Measurements from ENCODE around the gene HOXD3.

The HOXD3 gene

DNA sequence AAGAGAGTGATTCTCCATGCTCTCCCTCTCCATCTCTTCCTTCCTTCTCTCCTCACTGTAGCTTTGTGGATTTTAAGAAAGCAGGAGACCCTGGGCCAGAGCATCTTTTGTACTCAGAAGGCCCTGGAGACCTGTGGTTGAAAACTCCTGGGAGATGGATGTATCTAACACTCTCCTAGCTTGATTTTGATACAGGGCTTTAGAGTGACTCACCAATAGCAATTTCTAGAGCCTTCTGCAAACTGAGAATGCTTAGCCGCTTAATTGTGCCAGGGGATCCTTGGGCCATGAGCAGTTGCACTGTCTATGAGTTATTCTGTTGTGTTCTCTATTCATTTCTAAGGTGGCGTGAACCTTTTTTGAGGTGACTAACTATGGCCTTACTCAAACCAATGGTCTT is 49.0 kb downstream of the HOXD3 start:
- Mint-ChIP-seq H3K27me3 (peaks cover 28 to 52% of the 10 kb centered on the region in 2 donors), H3K27ac (no peak overlapping the region), H3K36me3 (ENCODE audit: insufficient read depth) (no peaks in the 10 kb centered on the region), H3K4me1 (ENCODE audit: low read depth in 2 of 2) (no peaks in the 10 kb centered on the region), H3K9me3 (no peaks in the 10 kb centered on the region), H3K4me3 (no peak overlapping the region)
- DNase-seq (no peak), ATAC-seq (replicated peaks) (no peak)

DNA sequence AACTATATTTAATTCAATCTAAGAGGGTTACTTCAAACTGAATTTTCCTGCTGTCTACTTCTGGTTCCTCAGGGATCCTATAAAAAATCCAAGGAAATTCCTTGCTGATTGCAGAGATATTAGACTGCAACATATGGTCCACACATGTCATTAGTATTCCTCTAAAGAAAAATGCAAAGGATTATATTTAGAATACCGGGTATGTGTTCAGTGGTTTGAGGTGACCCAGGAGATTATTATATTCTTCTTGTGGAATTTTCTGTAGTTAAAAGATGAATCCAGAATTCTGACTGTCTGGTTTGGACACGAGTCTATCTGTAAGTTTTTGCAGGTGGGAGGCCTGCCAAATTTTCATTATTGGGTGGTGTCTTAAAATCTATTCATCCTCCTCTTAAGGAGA is 49.6 kb downstream of the HOXD3 start:
- Mint-ChIP-seq H3K27me3 (peaks cover 27 to 52% of the 10 kb centered on the region in 2 donors), H3K27ac (no peak overlapping the region), H3K4me1 (ENCODE audit: low read depth in 2 of 2) (no peaks in the 10 kb centered on the region), H3K36me3 (ENCODE audit: insufficient read depth) (no peaks in the 10 kb centered on the region), H3K4me3 (no peak overlapping the region), H3K9me3 (no peaks in the 10 kb centered on the region)
- no peak for ATAC-seq (replicated peaks)
- DNase-seq, result no peak

DNA sequence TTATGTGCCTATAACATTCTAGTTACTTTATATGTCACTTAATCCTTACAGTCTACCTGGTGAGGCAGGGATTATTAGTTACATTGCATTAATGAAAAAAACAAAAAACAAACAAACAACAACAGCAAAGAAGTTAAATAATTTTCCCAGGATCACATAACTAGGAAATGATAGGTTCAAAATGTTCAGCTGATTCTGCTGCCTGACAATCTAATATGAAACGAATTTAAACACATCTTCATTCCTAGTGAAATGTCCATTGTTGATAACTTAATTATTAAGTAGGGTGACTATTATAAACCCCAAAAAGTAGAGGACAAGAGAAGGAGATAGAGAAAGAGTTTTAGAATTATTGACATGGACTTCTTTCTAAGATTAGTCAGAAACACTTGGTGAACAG is 54.0 kb downstream of the HOXD3 start:
- Mint-ChIP-seq H3K4me3 (no peak overlapping the region), H3K27me3 (peaks cover 18 to 21% of the 10 kb centered on the region in 2 donors), H3K4me1 (ENCODE audit: low read depth in 2 of 2) (no peaks in the 10 kb centered on the region), H3K36me3 (ENCODE audit: insufficient read depth) (no peaks in the 10 kb centered on the region), H3K9me3 (no peaks in the 10 kb centered on the region), H3K27ac (no peak overlapping the region)
- DNase-seq (no peak), ATAC-seq (replicated peaks) (no peak)

DNA sequence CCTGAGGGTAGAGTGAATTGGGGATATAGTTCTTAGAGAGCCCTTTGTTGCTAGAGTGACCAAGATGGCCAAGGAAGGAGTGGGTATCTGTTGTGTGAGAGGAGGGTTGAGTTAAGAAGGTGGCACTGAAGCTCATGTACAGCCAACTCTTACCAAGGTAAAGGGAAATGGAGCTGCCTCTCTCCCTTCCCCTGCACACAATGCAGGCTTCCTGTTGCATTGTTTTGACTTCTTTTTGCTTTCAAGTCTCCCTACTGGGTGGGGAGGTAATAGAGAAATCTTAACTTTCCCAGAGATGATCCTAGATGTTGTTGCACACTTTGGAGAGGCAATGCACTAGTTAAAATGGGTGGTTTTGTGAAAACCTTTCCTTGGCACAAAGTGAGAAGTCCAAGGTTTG is 55.2 kb downstream of the HOXD3 start:
- DNase-seq (no peak), ATAC-seq (replicated peaks) (no peak)

DNA sequence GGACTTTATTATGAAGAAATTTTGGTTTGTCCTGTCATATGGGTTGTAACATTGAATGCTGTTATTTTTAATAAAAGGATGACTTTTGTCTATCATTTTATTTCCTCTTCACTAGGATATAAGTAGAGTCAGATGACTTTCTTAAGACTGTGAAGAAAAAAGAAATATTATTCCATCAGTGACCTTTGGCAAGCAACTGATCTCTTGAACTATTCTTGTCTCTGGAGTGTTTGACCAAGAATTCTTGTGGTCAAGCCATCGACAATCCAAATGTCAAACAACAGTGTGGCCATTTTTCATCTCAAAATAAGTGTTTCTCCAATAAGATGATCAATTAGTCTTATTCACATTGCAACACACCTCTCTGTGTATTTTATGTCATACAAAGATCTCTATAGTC is 56.3 kb downstream of the HOXD3 start:
- H3K36me3 Mint-ChIP-seq (ENCODE audit: insufficient read depth), result no peaks in the 10 kb centered on the region
- DNase-seq (no peak), ATAC-seq (replicated peaks) (no peak)
- H3K4me1 Mint-ChIP-seq (ENCODE audit: low read depth in 2 of 2), result no peaks in the 10 kb centered on the region
- H3K4me3 Mint-ChIP-seq, result no peak overlapping the region
- no peaks in the 10 kb centered on the region for H3K9me3 Mint-ChIP-seq
- peaks cover 18 to 21% of the 10 kb centered on the region in 2 donors for H3K27me3 Mint-ChIP-seq
- H3K27ac Mint-ChIP-seq, result no peak overlapping the region

More for the DNA sequence above, 55.2 kb downstream of the HOXD3 start:
- H3K4me3 Mint-ChIP-seq, result no peak overlapping the region
- H3K36me3 Mint-ChIP-seq (ENCODE audit: insufficient read depth), result no peaks in the 10 kb centered on the region
- H3K9me3 Mint-ChIP-seq, result no peaks in the 10 kb centered on the region
- peaks cover 18 to 21% of the 10 kb centered on the region in 2 donors for H3K27me3 Mint-ChIP-seq
- no peaks in the 10 kb centered on the region for H3K4me1 Mint-ChIP-seq (ENCODE audit: low read depth in 2 of 2)
- H3K27ac Mint-ChIP-seq, result no peak overlapping the region
